HTR-8/SVneo (cell line): ENCODE data around the gene RALGAPA2.

Experiments
- DNase-seq: peaks from one replicate; pipeline ENCODE4 v3.0.0; 2011; ENCODE audit warnings: low spot score, mixed read lengths; ENCODE audit not compliant: insufficient read length
- FAIRE-seq: peaks from 2 replicates; lab custom pipeline; 2011; peaks lifted over from hg19 to GRCh38; lab: Jason Lieb, UNC

Gene RALGAPA2

GRCh38 chr20:20643927-20644326 lies 68.5 kb downstream of the RALGAPA2 start:
- no peak for DNase-seq
- FAIRE-seq: no peak

GRCh38 chr20:20641783-20642182 lies 70.7 kb downstream of the RALGAPA2 start:
- FAIRE-seq (no peak), DNase-seq (no peak)

- DNase-seq (no peak), FAIRE-seq (no peak)
These were observed 73.6 kb downstream of the RALGAPA2 start for GRCh38 chr20:20638878-20639277.

DNA sequence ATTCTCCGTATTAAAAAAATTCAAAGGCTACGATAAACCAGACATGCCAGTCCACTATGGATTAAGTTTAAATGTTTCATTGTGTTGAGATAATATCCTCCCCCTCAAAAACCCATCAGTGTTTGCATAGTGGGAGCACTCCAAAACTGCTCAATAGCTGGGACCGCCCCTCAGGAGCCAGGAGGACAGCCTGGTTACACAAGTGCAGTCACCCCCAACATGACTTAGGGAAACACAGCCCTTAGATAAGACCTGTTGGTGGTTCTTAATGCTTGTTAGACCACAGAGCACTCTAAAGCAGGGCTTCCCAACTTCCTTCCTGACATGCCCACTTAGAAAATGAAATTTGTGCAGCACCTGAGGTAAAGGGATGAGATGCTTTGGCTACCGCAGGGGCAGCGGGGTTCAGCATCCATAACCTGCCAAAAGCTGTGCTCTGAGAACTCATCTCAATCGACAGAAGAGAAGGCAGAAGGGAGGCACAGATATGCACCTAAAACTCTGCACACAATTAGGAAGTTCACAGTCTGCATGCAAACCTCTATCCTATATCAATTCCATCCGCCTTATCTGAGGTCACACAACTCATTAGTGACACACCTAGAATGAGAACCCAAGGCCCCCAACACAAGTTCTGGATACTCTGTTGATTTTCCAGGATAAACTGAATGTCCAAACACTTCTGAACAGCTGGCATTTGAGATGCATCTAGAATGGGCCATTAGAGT lies 74.3 kb downstream of the RALGAPA2 start:
- FAIRE-seq: no peak

DNA sequence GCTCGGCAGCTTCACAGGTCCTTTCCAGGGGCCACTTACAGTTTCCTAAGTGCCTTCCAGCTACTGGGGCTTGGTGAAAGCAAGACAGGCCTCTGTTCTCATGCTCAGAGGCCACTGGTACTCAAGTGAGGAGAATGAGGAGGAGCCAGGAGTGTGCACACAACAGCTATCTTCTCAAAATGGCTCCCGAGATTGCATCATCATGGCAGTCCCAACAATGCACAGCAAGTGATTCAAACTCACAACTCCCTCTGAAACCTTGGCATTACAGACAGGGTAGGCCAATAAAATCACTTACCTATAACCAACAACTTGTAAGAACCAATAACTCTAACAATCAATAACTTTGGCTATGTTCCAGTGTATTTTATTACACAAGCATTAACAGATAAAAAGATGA lies 77.4 kb downstream of the RALGAPA2 start:
- DNase-seq (no peak), FAIRE-seq (no peak)

More for the DNA sequence above, 74.3 kb downstream of the RALGAPA2 start:
- DNase-seq: no peak

GRCh38 chr20:20632644-20633043 lies 79.8 kb downstream of the RALGAPA2 start:
- DNase-seq: no peak
- no peak for FAIRE-seq

GRCh38 chr20:20630551-20630950 lies 81.9 kb downstream of the RALGAPA2 start:
- FAIRE-seq (no peak), DNase-seq (no peak)

DNA sequence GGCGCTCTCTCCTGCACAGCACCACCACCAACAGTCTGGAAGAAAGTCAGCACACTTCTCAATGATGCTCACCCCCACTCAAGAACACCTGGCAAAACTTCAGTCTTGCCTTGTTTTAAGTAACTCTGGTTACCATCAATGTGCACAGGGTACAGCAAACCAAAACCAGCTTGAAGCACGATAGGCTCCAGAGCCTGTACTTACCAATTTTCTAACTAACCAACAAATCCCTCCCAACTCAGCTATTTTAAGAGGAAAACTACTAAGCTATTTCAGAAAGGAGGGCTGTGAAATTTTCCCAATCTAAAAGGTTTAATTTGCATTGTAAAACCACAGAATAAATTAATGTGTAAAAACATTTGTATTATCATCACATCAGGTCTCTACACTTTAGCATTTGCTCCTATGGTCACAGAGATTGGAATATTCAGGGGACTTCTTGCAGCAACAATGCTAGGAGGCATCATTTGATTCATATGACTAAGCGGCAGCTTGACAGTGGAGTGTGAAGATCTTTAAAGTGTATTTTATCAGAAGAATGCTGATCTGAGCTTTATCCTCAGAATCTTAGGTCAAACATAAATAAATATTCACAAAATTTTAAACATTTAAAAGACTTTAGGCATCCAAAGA lies 82.8 kb downstream of the RALGAPA2 start:
- FAIRE-seq: no peak
- DNase-seq: no peak

DNA sequence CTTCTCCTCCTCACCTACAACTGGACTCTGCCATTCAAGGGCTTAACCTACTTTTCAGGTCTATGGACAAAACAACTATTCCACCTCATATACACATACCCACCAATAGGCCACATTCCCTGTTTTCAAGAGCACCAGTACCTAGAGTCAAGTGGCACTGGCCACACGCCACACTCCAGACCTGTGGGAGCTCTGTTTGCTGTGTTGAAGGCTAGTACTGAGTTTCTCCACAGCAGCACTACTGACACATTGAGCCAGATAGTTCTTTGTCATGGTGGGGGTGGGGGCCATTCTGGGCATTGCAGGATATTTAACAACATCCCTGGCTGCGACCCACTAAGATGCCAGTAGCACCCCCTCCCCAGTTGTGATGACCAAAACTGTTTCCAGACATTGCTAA lies 84.1 kb downstream of the RALGAPA2 start:
- DNase-seq: no peak

DNA sequence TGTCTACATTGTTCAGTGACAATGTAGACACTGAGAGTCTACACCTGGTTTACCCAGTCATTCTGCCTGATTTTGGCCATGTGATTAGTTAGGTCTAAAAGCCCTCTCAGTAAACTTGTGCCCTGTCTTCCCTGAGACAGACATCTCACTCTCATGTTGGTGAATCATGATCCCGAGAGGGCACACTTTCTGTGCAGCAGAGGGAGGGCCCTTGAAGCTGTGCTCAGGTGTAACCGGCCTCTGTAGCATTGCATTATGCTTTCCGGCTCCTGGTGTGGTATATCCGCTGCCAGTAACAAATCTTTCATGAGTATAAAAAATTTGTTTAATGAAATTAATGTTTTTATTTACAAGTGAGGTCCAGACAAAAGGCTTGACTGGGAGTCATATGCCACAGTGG lies 85.0 kb downstream of the RALGAPA2 start:
- FAIRE-seq: no peak
- no peak for DNase-seq

More for the DNA sequence above, 84.1 kb downstream of the RALGAPA2 start:
- no peak for FAIRE-seq

- DNase-seq: no peak
- FAIRE-seq: no peak
These were observed 87.5 kb downstream of the RALGAPA2 start for GRCh38 chr20:20624914-20625313.

GRCh38 chr20:20621195-20621594 lies 91.2 kb downstream of the RALGAPA2 start:
- FAIRE-seq (no peak), DNase-seq (no peak)

DNA sequence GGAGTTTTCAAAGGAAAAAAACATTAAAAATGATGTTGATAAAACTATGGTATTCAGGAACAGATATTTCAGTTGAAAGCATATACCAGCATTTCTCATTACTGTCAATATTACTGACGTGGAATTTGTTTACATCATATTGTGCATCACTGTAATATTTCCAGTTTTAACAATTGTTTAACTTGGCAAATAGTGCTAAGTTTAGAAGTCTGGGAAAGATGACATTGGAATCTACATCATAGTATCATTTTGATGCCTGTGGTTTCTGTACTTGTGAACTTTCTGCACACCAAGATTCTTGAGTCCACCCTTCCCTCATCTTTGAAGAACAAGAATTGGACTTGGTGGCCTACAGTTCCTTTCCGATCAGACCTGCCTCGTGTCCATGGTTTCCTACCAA lies 98.1 kb downstream of the RALGAPA2 start:
- FAIRE-seq (no peak), DNase-seq (no peak)

GRCh38 chr20:20612251-20612650 lies 100.2 kb downstream of the RALGAPA2 start:
- no peak for FAIRE-seq
- DNase-seq: no peak

DNA sequence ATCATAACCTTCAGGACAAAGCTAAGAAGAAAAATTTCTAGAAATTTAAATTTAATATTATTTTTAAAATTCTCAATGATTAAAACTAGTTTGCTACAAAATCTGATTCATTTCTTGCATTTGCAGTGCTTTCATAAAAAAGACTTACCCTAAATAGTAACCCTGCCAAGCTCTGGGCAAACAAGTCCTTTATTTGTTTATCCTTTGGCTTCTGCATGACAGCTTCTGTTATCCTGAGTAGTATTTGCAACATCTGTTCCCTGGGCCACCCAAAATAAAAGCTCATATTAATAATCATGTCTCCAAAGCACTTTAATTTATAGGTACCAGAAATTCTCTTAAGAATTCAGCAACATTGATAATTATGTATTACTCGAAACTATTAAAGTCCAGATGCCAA lies 101.3 kb downstream of the RALGAPA2 start:
- no peak for DNase-seq

DNA sequence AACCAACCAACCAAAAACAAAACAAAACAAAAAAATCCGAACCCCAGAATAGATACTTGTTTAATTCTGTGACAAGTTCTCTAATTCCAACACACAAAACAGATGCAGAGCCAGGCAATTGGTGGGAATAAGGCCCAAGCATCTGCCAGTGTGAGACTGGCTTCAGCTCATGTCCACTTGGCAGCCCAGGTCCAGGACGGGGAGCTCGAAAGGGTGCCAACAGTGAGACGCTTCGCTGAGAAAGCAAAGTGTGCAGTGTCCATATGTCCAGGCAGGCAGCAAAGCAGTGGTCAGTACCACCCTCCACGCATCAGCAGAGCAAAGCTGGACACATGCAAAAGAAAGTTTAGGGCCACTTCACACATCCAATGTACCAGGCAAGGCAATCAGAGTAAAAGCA lies 102.9 kb downstream of the RALGAPA2 start:
- no peak for DNase-seq
- no peak for FAIRE-seq

More for the DNA sequence above, 101.3 kb downstream of the RALGAPA2 start:
- FAIRE-seq: no peak

DNA sequence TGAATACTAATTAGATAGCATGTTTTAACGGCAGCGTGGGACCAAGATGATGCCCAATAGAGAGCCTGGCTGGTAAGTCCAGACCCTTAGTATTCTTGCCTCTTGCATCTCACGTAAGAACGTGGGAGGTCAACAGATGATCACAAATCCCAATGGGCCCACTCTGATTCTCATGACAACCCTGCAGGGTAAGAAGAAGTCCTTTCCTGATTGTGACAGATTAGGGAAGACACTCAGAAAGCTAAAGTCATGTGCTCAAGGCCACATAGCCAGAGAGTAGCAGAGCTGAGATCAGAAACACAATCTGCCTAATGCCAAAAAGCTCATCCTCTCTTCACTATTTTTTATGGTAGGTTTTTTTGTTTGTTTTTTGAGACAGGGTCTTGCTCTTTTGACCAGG lies 103.8 kb downstream of the RALGAPA2 start:
- DNase-seq (no peak), FAIRE-seq (no peak)

GRCh38 chr20:20608041-20608440 lies 104.4 kb downstream of the RALGAPA2 start:
- FAIRE-seq: no peak
- DNase-seq: no peak

- FAIRE-seq (no peak), DNase-seq (no peak)
These were observed 105.6 kb downstream of the RALGAPA2 start for GRCh38 chr20:20606881-20607280.

GRCh38 chr20:20606050-20606449 lies 106.4 kb downstream of the RALGAPA2 start:
- no peak for DNase-seq
- FAIRE-seq: no peak

DNA sequence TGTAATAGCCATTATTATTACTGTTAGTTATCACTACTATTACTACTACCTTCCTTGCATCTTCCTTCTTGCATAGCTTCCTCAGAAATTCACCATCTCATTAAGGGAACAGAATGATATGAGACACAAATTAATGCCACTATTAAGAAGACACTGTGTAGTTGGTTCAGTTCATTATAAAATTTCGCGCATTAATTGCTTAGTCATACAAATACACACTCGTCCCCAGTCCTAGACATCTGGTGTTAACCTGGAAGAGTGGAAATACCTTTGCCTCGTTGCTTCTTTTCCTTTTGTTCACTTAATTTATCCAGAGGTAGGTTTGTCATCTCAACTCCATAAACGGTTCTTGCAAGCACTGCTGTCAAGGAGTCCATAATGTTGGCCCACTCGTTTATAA lies 107.5 kb downstream of the RALGAPA2 start:
- DNase-seq (no peak), FAIRE-seq (no peak)

- DNase-seq: no peak
- FAIRE-seq: no peak
These were observed 108.1 kb downstream of the RALGAPA2 start for GRCh38 chr20:20604357-20604756.
